ENCODE results near the gene FAM47B.

FAM47B gene

GRCh38 chrX:34915463-34916225 is 27.0 kb upstream of the FAM47B start:
- H3K4me1 ChIP-seq (ENCODE audit: control insufficient read depth in 1 of 2, insufficient read depth in 1 of 2, low read depth in 1 of 2, low read length in 1 of 2) = no peaks in the 10 kb centered on the region
- H3K9me3 ChIP-seq = no peaks in the 10 kb centered on the region
- H3K27me3 ChIP-seq = no peaks in the 10 kb centered on the region
- no peaks in the 10 kb centered on the region for H3K36me3 ChIP-seq
- TF ChIP-seq, protein P1, sequence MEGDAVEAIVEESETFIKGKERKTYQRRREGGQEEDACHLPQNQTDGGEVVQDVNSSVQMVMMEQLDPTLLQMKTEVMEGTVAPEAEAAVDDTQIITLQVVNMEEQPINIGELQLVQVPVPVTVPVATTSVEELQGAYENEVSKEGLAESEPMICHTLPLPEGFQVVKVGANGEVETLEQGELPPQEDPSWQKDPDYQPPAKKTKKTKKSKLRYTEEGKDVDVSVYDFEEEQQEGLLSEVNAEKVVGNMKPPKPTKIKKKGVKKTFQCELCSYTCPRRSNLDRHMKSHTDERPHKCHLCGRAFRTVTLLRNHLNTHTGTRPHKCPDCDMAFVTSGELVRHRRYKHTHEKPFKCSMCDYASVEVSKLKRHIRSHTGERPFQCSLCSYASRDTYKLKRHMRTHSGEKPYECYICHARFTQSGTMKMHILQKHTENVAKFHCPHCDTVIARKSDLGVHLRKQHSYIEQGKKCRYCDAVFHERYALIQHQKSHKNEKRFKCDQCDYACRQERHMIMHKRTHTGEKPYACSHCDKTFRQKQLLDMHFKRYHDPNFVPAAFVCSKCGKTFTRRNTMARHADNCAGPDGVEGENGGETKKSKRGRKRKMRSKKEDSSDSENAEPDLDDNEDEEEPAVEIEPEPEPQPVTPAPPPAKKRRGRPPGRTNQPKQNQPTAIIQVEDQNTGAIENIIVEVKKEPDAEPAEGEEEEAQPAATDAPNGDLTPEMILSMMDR (IDR thresholded peaks at IDR 0.05) = no peak
- H3K27ac ChIP-seq = no peak overlapping the region
- no peak overlapping the region for H3K4me3 ChIP-seq (ENCODE audit: low read depth in 1 of 2, low read length in 1 of 2)

GRCh38 chrX:34917146-34917545 is 25.4 kb upstream of the FAM47B start:
- Histone ChIP-seq H3K4me3 (ENCODE audit: low read depth in 1 of 2, low read length in 1 of 2) (no peak overlapping the region), H3K27ac (no peak overlapping the region), H3K36me3 (no peaks in the 10 kb centered on the region), H3K9me3 (no peaks in the 10 kb centered on the region), H3K27me3 (no peaks in the 10 kb centered on the region), H3K4me1 (ENCODE audit: control insufficient read depth in 1 of 2, insufficient read depth in 1 of 2, low read depth in 1 of 2, low read length in 1 of 2) (no peaks in the 10 kb centered on the region)
- TF ChIP-seq, protein P1 (IDR thresholded peaks at IDR 0.05) = no peak

GRCh38 chrX:34918091-34918736 is 24.4 kb upstream of the FAM47B start:
- Histone ChIP-seq H3K27me3 (no peaks in the 10 kb centered on the region), H3K4me1 (ENCODE audit: control insufficient read depth in 1 of 2, insufficient read depth in 1 of 2, low read depth in 1 of 2, low read length in 1 of 2) (no peaks in the 10 kb centered on the region), H3K36me3 (no peaks in the 10 kb centered on the region), H3K4me3 (ENCODE audit: low read depth in 1 of 2, low read length in 1 of 2) (no peak overlapping the region), H3K27ac (no peak overlapping the region), H3K9me3 (no peaks in the 10 kb centered on the region)
- TF ChIP-seq, protein P1 (IDR thresholded peaks at IDR 0.05) = no peak

DNA sequence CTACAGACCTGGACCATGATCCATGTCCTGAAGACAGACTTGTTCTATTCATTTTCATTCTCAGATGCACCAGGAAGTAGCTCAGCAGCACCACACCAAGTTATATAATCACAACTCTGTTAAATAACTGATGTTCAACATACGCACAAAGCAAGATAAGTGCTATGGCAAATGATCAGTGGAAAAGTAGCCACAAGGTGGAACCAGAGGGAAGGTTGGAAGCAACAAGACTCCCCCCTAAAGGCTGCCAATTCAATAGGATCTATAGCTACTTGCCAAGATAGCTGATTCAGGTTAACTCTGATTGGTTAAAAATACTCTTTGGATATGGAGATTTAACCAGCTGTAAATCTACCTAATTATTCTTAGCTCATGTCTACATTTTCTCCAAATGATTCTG is 23.7 kb upstream of the FAM47B start:
- no peaks in the 10 kb centered on the region for H3K4me1 ChIP-seq (ENCODE audit: control insufficient read depth in 1 of 2, insufficient read depth in 1 of 2, low read depth in 1 of 2, low read length in 1 of 2)
- H3K27me3 ChIP-seq = no peaks in the 10 kb centered on the region
- no peaks in the 10 kb centered on the region for H3K9me3 ChIP-seq
- H3K27ac ChIP-seq = no peak overlapping the region
- no peak overlapping the region for H3K4me3 ChIP-seq (ENCODE audit: low read depth in 1 of 2, low read length in 1 of 2)
- H3K36me3 ChIP-seq = no peaks in the 10 kb centered on the region
- TF ChIP-seq, protein P1 (IDR thresholded peaks at IDR 0.05) = no peak

DNA sequence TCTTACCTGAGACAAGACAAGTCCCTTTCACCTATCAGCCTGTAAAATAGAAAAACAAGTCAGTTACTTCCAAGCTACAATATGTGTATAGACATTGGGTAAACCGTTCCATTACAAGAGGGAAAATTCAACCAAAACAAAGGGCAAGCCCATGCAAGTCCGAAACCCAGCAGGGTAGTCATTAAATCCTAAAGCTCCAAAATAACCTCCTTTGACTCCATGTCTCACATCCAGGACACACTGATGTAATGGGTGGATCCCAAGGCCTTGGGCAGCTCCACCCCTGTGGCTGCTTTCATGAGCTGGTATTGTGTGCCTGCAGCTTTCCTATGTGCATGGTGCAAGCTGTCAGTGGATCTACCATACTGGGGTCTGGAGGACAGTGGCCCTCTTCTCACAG is 14.7 kb upstream of the FAM47B start:
- H3K9me3 ChIP-seq = no peaks in the 10 kb centered on the region
- H3K27me3 ChIP-seq = no peaks in the 10 kb centered on the region
- H3K4me1 ChIP-seq (ENCODE audit: control insufficient read depth in 1 of 2, insufficient read depth in 1 of 2, low read depth in 1 of 2, low read length in 1 of 2) = no peaks in the 10 kb centered on the region
- no peak overlapping the region for H3K4me3 ChIP-seq (ENCODE audit: low read depth in 1 of 2, low read length in 1 of 2)
- H3K36me3 ChIP-seq = no peaks in the 10 kb centered on the region
- TF ChIP-seq, protein P1 (IDR thresholded peaks at IDR 0.05) = no peak
- no peak overlapping the region for H3K27ac ChIP-seq
